NCI-H2196 treated with DMSO at 0.1 percent for 48 hours (cell line): Measurements from ENCODE around the gene PGM5.
"Not testable (repeated sequence)": the region's sequence is repeated elsewhere in the genome, so short reads cannot be mapped to it uniquely, and the experiment has no call there.

Experiments
- DNase-seq: peaks from one replicate; lab custom pipeline; 2025; ENCODE audit not compliant: unreplicated experiment; lab: John Stamatoyannopoulos, UW

Gene PGM5

GRCh38 chr9:68375789-68376188 lies 19.4 kb downstream of the PGM5 start:
- DNase-seq: not testable (repeated sequence)

GRCh38 chr9:68377723-68378122 lies 21.3 kb downstream of the PGM5 start:
- DNase-seq: not testable (repeated sequence)

DNA sequence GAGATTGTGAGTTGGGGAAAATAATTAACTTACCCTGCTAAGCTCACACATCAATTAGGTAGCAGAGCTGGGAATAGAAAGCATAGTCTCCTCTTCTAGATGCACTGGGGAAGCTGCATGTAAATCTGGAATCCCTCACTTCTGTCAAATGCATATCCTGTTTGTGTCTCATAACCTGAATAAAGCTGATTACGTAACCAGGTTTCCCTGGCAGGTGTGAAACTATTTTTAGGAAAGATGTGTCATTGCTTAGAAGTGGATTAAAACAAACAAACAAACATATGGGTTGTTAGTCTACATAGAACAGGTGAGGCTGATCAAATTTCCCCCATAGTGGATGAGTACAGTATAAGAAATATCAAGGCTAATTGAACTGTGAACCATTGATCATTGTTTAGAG lies 27.5 kb downstream of the PGM5 start:
- DNase-seq: not testable (repeated sequence)

GRCh38 chr9:68389558-68389957 lies 33.1 kb downstream of the PGM5 start:
- DNase-seq: not testable (repeated sequence)

- DNase-seq: not testable (repeated sequence)
Measured at GRCh38 chr9:68390737-68391136, 34.3 kb downstream of the PGM5 start.

DNA sequence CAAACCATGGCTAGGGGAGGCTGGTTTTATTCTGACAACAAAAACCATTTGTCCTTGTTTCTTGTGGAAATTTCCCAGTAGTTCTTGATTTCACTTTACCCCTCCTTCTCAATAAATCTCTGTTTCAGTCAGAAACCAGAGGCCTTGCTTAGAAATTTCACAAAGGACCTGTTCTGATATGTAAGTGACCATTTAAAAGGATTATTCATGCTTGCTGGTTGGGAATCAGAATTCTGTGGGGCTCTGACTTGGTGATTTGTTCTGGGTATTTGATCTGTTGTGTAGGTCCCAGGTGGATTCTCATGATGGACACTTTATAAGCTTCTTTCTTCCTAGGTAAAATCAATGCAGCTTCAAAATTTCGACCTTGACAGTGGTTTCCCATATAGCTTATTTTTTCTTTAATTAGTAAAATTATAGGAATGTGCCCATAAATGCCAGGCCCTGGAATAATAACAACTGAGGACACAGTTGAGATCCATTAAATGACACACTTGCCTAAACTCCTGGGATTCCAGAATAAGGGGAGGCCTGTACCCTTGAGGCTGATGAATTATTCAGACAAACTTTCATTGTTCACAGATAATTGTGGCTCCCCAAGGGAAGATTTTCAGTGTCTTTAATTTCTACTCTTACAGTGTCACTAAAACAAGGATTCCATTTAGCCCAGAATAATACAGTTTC lies 40.1 kb downstream of the PGM5 start:
- not testable (repeated sequence) for DNase-seq

- DNase-seq: not testable (repeated sequence)
Measured at GRCh38 chr9:68397095-68397423, 40.6 kb downstream of the PGM5 start.

DNA sequence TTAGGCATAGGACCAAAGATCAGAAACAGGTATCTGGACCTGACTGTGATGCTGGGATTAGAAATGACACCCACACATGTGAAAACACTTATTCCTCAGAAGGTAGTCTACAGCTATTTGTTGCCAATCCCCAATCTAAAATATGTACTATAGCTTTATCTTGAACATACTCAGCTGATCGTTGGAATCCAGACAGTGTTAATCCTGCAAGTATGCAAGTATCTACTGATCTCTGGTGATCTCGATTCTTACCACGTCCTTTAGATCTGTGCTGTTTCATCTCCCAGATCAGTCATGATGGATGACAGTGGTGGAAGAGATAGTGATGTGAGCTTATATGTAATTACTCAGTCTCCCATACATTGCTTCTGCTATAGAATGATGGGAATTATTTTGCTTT lies 41.4 kb downstream of the PGM5 start:
- DNase-seq: not testable (repeated sequence)

DNA sequence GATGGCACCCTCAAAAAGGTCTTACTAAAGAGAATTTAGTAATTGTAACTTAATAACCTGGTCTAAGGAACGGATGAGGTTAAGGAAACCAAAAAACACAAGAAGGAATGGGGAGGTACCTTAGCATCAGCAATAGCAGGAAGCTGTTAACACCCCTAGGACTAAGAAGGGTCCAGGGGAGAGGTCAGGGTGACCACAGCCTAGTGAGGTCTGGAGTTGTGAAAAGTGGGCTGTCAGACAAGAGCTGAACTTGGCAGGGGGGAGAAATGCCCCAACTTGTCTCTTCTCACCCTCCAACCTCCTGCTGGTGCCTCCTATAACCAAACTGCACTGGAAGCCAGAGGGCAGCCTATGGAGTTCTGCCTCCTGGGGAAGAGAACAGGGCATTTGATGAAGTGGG lies 41.9 kb downstream of the PGM5 start:
- DNase-seq: not testable (repeated sequence)

GRCh38 chr9:68404421-68405185 lies 48.2 kb downstream of the PGM5 start:
- DNase-seq: not testable (repeated sequence)

- not testable (repeated sequence) for DNase-seq
Measured at GRCh38 chr9:68411865-68412264, 55.5 kb downstream of the PGM5 start.

DNA sequence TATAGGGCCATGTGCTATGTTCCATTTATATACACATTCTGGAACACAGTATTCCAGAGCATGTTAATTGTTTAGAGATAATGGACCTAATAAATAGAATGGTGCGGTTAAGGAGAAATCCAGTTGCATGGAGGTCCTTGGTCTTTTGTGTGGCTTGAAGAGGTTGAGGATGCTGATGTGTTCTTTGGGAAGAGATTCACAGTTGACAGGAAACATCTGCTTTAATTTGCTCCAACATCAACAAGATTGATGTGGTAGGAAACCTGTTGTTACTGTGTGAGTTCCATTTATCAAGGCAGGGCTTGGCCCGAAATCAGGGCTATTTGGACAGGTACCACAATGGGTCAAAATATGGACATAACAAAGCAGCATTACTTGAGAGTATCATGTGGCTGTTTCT lies 56.3 kb downstream of the PGM5 start:
- DNase-seq: not testable (repeated sequence)

DNA sequence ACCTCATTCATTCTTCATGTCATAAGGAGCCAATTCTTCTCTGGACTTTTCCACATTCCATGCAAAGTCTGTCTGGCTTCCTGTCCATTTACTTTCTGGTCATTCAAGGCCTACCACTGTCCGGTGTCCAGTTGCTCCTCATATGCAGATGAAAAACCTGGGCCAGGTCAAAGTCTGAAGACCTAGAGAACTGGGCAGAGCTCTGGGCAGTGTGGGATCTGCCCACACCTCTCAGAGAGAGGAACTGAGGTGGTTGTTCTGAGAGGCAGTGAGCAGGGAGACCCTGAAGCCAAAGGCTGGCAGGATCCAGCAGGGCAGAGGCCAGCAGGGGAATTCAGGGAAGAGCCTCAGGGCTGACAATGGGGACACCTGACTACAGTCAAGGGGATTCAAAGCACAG lies 58.7 kb downstream of the PGM5 start:
- not testable (repeated sequence) for DNase-seq

DNA sequence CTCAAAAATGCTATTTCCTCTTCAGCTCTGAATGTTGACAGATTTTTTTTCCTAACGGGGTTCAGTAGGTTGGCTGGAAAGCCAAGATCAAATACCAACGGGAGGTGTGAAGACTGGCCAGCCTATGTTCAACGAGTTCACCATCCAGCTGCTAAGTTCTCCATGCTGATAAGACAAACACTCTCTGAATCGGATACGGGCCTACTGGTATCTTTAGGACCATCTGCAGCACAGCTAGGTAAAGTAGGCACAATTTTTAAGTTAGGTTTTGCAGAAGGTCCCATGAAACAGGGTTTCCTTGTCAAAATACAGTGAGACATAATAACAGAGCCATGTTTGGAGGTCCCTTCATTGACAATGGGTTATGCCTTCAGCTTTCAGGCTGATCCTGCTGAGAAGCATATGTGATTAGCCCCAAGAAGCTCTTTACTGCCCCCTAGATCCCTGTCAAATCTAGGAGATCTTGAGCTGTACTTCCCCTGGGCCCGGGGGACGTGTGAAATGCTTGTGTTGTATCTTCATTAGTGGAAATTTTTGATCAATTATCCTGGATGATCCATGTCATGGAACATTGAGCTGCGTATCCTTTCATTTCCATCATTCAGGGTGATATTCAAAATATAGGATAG lies 60.6 kb downstream of the PGM5 start:
- no peak for DNase-seq

GRCh38 chr9:68417762-68418161 lies 61.4 kb downstream of the PGM5 start:
- no peak for DNase-seq

GRCh38 chr9:68418259-68418845 lies 61.9 kb downstream of the PGM5 start:
- DNase-seq: no peak

- DNase-seq: no peak
Measured at GRCh38 chr9:68419901-68420300, 63.5 kb downstream of the PGM5 start.

DNA sequence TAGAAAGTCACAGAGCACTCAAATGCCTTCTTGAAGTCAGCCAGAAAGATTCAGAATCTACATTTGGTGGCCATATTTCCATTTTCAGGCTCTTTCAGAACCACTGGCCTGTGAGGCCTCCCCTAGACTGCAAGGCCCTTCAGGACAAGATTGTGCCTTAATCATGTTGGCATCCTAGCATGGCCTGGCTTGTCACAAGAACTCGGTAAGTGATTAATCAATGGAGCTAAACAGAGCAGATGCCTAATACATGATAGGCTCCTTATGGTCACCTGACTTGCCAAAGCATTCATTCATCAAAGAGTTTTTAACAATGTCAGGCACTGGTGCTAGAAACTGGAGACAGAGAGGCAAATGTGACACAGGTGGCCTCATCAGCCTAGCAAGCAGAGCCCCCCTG lies 70.3 kb downstream of the PGM5 start:
- DNase-seq: no peak

DNA sequence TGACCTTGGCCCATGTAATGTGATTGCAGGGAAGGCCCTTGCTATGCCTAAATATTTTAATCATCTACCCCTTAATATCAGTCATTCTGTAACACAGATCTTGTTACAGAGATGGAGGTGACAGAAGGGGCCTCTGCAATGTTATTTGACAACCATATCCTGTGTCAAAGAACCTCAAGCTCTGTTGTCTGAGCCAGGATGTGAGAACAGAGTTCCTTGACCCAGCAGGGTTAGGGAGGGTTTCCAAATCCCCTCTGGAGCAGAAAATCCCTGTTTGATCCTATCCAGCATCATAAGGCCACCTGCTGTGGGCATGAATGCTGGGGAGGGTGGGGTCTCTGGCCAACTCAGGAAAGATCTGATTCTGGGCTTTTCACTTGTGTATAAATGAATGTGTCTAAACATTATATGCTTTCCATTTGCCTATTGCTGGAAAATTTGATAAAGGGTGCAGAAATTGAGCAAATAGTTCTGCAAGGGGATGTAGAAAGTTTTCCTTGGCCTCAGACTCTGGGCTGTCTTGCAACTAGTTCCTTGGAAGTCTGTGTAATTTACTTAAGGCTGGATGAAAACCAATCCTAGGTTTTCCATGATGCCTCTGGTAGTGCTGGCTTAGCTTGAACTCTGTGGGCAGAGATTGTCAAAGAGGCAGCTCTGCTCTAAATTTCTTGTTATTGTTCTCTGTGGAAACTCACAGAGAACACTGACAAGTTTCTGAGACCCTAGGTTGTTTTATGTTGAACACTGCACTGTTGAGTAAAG lies 71.0 kb downstream of the PGM5 start:
- DNase-seq: no peak

- no peak for DNase-seq
Measured at GRCh38 chr9:68428481-68428880, 72.1 kb downstream of the PGM5 start.

DNA sequence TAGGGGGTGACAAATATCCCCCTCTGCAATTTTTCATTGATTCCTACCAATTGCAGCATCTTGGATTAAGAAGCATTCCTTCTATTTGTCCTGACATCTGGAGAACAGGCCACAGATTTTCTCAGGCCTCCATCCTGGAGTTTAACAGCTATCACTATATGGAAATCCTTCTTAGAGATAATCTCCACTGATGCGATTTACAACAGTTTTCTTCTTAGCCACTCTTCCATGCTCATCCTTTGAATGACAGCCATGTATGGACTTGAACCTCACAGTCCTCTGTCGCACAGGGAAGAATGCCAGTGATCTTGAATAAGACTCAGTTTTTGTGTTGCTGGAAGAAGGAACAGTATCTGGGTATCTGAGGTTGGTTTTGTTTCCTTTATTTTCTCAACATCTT lies 73.2 kb downstream of the PGM5 start:
- no peak for DNase-seq
